GM13977 (cell line): ENCODE data around the gene BBS12.

ENCODE experiments used
- DNase-seq: peaks from one replicate; pipeline ENCODE4 v3.0.0; 2012; ENCODE audit warnings: low spot score
- in situ Hi-C: fragments of 300-500 bp; cut with MboI; formaldehyde crosslinking; loops from one replicate; pipeline ENCODE4 v1.12.0; 2022; ENCODE audit warnings: low sequenced_read_pairs, low pct_unique_long_range_greater_than_20kb, mixed read lengths, inconsistent platforms; ENCODE audit not compliant: unreplicated experiment
- TF ChIP-seq, protein P1 (sequence below): IDR thresholded peaks from 2 replicates; pipeline ENCODE4 v1.5.1; 2012; ENCODE audit warnings: mild to moderate bottlenecking, control low read depth; ENCODE audit not compliant: insufficient read depth; ENCODE audit errors: extremely low read depth, missing control alignments

The BBS12 gene

DNA sequence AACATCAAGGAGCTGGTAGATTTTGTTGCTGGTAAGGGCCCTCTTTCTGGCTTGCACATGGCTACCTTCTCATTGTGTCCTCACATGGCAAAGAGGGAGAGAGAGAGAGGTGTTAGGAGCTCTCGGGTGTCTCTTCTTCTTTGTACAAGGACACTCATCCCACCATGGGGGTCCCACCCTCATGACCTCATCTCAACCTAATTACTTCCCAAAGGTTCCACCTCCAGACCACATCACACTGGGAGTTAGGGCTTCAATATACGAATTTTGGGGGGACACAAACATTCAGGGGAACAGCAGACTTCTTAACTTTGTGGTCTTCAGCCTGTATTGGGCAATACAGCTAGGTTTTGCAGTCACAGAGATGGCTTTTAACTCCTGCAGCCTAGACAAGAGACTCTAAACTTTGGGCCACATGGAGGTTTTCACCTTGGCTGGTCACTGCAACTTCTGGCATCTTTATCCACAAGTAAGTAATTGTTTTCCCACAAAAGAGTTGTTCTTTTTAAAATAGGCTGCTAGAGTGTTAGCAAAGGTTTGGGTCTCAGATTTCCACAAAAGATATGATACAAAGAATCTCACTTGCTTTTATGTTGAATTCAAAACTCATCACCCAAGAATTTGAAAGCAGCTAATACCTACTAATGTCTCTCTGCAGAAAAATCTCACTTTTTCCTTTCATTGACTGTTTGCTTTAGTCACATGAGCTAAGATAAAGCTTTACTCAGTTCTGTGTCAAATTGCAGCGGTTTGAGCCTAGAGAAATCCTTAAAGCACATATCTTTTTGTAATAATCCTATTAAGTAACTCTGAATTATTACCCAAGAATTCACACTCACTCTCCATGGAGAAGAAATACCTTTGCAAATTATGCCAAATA, 39.6 kb upstream of the BBS12 start:
- TF ChIP-seq, protein P1, sequence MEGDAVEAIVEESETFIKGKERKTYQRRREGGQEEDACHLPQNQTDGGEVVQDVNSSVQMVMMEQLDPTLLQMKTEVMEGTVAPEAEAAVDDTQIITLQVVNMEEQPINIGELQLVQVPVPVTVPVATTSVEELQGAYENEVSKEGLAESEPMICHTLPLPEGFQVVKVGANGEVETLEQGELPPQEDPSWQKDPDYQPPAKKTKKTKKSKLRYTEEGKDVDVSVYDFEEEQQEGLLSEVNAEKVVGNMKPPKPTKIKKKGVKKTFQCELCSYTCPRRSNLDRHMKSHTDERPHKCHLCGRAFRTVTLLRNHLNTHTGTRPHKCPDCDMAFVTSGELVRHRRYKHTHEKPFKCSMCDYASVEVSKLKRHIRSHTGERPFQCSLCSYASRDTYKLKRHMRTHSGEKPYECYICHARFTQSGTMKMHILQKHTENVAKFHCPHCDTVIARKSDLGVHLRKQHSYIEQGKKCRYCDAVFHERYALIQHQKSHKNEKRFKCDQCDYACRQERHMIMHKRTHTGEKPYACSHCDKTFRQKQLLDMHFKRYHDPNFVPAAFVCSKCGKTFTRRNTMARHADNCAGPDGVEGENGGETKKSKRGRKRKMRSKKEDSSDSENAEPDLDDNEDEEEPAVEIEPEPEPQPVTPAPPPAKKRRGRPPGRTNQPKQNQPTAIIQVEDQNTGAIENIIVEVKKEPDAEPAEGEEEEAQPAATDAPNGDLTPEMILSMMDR, result no peak
- in situ Hi-C loops, result no loop called here
- no peak for DNase-seq

DNA sequence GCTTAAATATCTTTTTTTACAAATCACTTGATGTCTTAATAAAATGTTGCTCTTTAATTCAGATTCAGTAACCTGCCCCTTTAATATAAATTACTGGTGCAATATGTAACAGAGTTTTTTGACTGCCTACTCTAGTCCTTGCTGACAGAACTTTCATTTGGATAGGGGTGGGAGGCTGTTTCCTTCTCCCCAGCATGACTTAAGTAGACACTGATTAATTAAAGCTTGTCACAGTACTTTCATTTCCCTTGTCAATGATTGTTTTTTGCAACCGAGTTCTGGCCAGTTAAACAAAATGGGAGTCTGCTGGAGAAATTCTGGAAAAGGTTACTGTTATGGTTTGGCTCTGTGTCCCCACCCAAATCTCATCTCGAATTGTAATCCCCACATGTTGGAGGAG, 37.3 kb upstream of the BBS12 start:
- no peak for DNase-seq
- TF ChIP-seq, protein P1, result no peak
- in situ Hi-C loops, result no loop called here

GRCh38 chr4:122700178-122700725, 32.3 kb upstream of the BBS12 start:
- no peak for DNase-seq
- TF ChIP-seq, protein P1, result no peak
- in situ Hi-C loops, result no loop called here

GRCh38 chr4:122701061-122701460, 31.4 kb upstream of the BBS12 start:
- no peak for DNase-seq
- in situ Hi-C loops, result no loop called here
- TF ChIP-seq, protein P1, result no peak

- in situ Hi-C loops, result no loop called here
Measured at GRCh38 chr4:122701965-122702364, 30.5 kb upstream of the BBS12 start.

GRCh38 chr4:122702939-122703338, 29.6 kb upstream of the BBS12 start:
- DNase-seq, result no peak
- TF ChIP-seq, protein P1, result no peak
- in situ Hi-C loops, result no loop called here

More at GRCh38 chr4:122701965-122702364, 30.5 kb upstream of the BBS12 start:
- DNase-seq, result no peak
- TF ChIP-seq, protein P1, result no peak
